SH-SY5Y (cell line): Measurements from ENCODE around the gene IL22RA1.

Experiments used
- GATA2 ChIP-seq: IDR thresholded peaks from 2 replicates; pipeline ENCODE4 v1.6.1; 2011; ENCODE audit warnings: mild to moderate bottlenecking, low read depth, low read length
- GATA3 ChIP-seq: IDR thresholded peaks from 2 replicates; pipeline ENCODE4 v1.6.1; 2011; ENCODE audit warnings: low read depth, mild to moderate bottlenecking, low read length, moderate library complexity

- TF ChIP-seq GATA2 = no peak
- no peak for TF ChIP-seq GATA3
Measured at GRCh38 chr1:24091971-24092482, 50.9 kb downstream of the IL22RA1 start.
